Neutrophil (primary cell): ENCODE data around the gene PPM1L.

ENCODE experiments used
- H3K27ac ChIP-seq: fragments of 200-600 bp; sonication (generic); 2 replicates; pipeline ENCODE4 v1.5.1; 2016; ENCODE audit warnings: mild to moderate bottlenecking, moderate library complexity
- H3K27me3 ChIP-seq: fragments of 200-600 bp; sonication (generic); 2 replicates; pipeline ENCODE4 v1.6.0; 2016; ENCODE audit warnings: mild to moderate bottlenecking
- H3K36me3 ChIP-seq: fragments of 200-600 bp; sonication (generic); 2 replicates; pipeline ENCODE4 v1.5.1; 2017
- H3K4me1 ChIP-seq, 2 experiments: fragments of 200-600 bp in 1 of 2; sonication (generic) in 1 of 2; 1 replicate in 1 of 2; 2 replicates in 1 of 2; pipeline versions ENCODE4 v1.5.1 to v1.6.1; 2013 to 2016; ENCODE audit warnings: low read depth in 1 of 2, low read length in 1 of 2, mild to moderate bottlenecking in 1 of 2, moderate library complexity in 1 of 2; ENCODE audit not compliant: control insufficient read depth in 1 of 2, insufficient read depth in 1 of 2
- H3K4me3 ChIP-seq, 2 experiments: fragments of 200-600 bp in 1 of 2; sonication (generic) in 1 of 2; 1 replicate in 1 of 2; 2 replicates in 1 of 2; pipeline ENCODE4 v1.5.1; 2013 to 2016; ENCODE audit warnings: low read depth in 1 of 2, low read length in 1 of 2, mild to moderate bottlenecking in 1 of 2, moderate library complexity in 1 of 2
- H3K9me3 ChIP-seq: fragments of 200-600 bp; sonication (generic); 2 replicates; pipeline ENCODE4 v1.5.1; 2016
- TF ChIP-seq, protein P1 (sequence below): fragments of 200-600 bp; sonication (generic); IDR thresholded peaks from 2 replicates; pipeline ENCODE4 v1.5.1; 2016; ENCODE audit warnings: antibody characterized with exemption

The PPM1L gene

DNA sequence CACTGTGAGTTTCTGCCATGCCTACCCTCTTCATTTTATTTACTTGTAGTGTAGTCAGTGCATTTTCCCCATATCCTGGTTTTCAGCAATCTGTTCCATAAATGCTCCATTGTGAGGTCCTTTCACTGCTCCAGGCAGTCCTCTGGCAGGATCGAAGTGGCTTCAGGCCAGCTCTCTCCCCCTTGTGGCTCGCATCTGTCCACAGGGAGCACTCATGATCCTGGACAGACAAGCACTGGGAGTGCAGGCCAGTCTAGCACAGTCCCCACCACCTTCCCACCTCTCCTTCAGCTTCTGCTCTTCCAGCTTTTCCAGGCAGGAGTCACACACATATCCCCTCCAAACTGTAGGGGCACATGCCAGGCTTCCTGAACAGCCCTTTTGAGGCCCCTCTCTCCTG, 173.6 kb downstream of the PPM1L start:
- Histone ChIP-seq H3K4me3 (no peak overlapping the region), H3K9me3 (no peaks in the 10 kb centered on the region), H3K27me3 (no peaks in the 10 kb centered on the region), H3K36me3 (no peaks in the 10 kb centered on the region), H3K27ac (no peak overlapping the region), H3K4me1 (no peaks in the 10 kb centered on the region)
- TF ChIP-seq, protein P1, sequence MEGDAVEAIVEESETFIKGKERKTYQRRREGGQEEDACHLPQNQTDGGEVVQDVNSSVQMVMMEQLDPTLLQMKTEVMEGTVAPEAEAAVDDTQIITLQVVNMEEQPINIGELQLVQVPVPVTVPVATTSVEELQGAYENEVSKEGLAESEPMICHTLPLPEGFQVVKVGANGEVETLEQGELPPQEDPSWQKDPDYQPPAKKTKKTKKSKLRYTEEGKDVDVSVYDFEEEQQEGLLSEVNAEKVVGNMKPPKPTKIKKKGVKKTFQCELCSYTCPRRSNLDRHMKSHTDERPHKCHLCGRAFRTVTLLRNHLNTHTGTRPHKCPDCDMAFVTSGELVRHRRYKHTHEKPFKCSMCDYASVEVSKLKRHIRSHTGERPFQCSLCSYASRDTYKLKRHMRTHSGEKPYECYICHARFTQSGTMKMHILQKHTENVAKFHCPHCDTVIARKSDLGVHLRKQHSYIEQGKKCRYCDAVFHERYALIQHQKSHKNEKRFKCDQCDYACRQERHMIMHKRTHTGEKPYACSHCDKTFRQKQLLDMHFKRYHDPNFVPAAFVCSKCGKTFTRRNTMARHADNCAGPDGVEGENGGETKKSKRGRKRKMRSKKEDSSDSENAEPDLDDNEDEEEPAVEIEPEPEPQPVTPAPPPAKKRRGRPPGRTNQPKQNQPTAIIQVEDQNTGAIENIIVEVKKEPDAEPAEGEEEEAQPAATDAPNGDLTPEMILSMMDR = no peak

DNA sequence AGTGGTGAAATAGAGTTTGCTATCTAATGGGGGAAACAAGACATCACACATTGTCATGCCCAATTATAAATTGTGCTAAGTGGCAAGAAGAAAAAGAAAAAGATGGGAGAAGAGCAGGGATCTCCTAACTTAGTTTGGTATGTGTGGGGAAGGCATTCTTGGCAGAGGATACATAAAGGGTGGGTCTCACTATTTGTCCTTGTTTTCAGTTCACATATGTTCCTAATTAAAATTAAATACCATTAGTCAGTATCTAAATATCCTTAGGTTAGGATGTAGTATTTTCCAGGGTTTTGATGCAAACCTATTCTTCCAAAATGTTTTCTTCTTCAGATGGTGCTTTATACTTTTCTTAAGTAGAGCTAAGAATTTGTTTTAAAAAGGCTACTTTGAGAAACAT, 175.4 kb downstream of the PPM1L start:
- Histone ChIP-seq H3K27ac (no peak overlapping the region), H3K36me3 (no peaks in the 10 kb centered on the region), H3K4me1 (peaks cover 0 to 5% of the 10 kb centered on the region in 2 experiments), H3K4me3 (no peak overlapping the region), H3K9me3 (no peaks in the 10 kb centered on the region), H3K27me3 (no peaks in the 10 kb centered on the region)
- TF ChIP-seq, protein P1 = no peak

DNA sequence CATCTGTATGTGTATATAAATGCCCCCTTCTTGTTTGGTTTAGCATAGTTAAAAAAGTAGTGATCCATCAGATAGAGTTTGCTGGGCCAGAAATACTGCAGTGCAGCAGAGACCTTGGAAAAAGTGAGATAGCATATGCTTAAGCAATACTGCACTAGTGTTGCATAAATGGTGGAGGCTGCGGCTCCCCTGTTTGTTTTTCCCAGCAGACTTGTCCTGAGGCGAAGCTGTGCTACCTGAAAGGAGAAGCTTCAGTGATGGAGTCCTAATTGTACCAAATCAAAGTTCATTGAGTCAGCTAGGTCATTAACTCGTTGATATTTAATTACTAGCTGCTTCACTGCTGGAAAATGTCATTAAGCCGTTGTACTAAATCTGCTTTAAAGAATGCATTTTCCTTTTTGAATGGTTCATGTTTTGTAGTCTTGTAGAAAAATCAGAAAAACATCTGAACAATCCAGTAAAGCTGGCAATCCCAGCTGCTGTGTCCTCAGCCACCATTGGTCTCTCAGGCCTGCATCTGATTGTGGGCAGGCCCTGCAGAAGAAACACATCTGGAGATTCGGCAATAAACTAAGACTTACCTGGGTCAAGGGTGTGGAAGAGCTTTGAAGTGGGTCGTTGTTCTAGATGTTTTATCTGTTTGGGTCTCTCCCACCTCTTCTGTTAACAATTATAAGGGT, 179.5 kb downstream of the PPM1L start:
- TF ChIP-seq, protein P1 = no peak
- no peaks in the 10 kb centered on the region for H3K9me3 ChIP-seq
- no peaks in the 10 kb centered on the region for H3K27me3 ChIP-seq
- H3K36me3 ChIP-seq = no peaks in the 10 kb centered on the region
- peaks cover 0 to 10% of the 10 kb centered on the region in 2 experiments for H3K4me1 ChIP-seq
- H3K4me3 ChIP-seq = no peak overlapping the region
- no peak overlapping the region for H3K27ac ChIP-seq

DNA sequence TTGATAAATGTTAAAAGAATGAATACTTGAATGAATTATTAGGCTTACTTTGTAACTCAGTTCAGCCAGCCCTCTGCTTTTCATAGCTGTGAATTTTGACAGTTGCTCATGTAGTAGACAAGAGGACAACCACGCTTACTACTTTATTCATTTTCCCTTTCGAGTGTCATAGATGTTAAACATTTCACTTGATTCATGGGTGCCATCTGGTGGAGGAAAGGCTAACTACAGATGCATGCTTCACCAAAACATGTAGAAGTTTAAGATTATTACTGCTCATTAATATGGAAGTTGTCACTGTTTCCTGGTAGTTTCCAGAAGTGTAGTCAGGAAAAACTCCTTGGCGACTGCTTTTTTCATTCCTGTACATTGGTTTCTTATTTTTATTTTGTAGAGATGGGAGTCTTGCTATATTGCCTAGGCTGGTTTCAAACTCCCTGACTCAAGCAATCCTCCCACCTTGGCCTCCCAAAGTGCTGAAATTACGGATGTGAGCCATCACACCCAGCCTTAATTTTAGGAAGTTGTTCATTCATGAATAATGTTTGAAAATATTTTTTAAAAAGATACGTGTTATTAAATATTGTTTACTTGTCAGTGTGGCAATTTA, 186.0 kb downstream of the PPM1L start:
- no peaks in the 10 kb centered on the region for H3K27me3 ChIP-seq
- TF ChIP-seq, protein P1 = peak; percentile 69

DNA sequence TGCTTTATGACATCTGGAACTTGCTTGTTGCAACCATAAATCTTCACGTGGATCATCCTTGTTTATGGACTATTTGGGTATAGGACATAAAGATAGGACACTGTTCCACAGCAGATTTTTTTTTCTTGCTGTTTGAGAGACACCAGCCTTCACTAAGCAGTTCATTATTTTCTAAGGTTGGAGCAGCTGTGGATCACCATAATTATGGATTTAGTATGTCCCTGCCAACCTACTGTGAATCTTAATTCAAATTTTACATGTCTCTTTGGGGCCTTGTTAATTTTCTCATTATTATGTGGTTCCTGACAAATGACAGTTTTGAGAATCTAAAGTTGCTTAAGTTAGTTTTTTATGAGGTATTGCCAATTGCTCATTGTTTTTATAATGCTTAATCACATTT, 188.0 kb downstream of the PPM1L start:
- H3K27me3 ChIP-seq = no peaks in the 10 kb centered on the region
- no peaks in the 10 kb centered on the region for H3K4me1 ChIP-seq

More for the DNA sequence above, 186.0 kb downstream of the PPM1L start:
- no peaks in the 10 kb centered on the region for H3K36me3 ChIP-seq
- no peak overlapping the region for H3K4me3 ChIP-seq
- H3K4me1 ChIP-seq = no peaks in the 10 kb centered on the region
- H3K27ac ChIP-seq = no peak overlapping the region
- no peaks in the 10 kb centered on the region for H3K9me3 ChIP-seq

More for the DNA sequence above, 188.0 kb downstream of the PPM1L start:
- Histone ChIP-seq H3K9me3 (no peaks in the 10 kb centered on the region), H3K27ac (no peak overlapping the region), H3K4me3 (no peak overlapping the region), H3K36me3 (no peaks in the 10 kb centered on the region)
- TF ChIP-seq, protein P1 = no peak
